HG03045 (cell line): ENCODE measurements around the gene TUBGCP2.

Experiments
- ATAC-seq: cut with Tn5 transposase; IDR thresholded peaks from one replicate; pipeline ENCODE4 v1.9.1; 2021; ENCODE audit warnings: mild to moderate bottlenecking, moderate library complexity; ENCODE audit not compliant: unreplicated experiment

TUBGCP2 gene

GRCh38 chr10:133308421-133309099, at the start of gene TUBGCP2, which contains the start of gene ZNF511:
TUBGCP2 (minus strand) TSS chr10:133308872; CDS start chr10:133302941, 5,931 bp downstream.
ZNF511 (plus strand) TSS chr10:133308914; CDS start chr10:133308944, 30 bp downstream.
- peak; percentile 81 for ATAC-seq

- peak; percentile 59 for ATAC-seq
Measured at GRCh38 chr10:133357285-133358161, 48.9 kb upstream of the TUBGCP2 start, which contains the start of gene FUOM. FUOM (minus strand) TSS chr10:133358019; CDS start chr10:133358007, 12 bp downstream.

- ATAC-seq = no peak
Measured at GRCh38 chr10:133356549-133357284, 48.0 kb upstream of the TUBGCP2 start.

GRCh38 chr10:133355991-133356390, 47.3 kb upstream of the TUBGCP2 start:
- ATAC-seq = no peak

GRCh38 chr10:133355266-133355665, 46.6 kb upstream of the TUBGCP2 start:
- ATAC-seq = no peak

- ATAC-seq = no peak
Measured at GRCh38 chr10:133354672-133355240, 46.1 kb upstream of the TUBGCP2 start.

GRCh38 chr10:133353988-133354605, 45.4 kb upstream of the TUBGCP2 start:
- no peak for ATAC-seq

GRCh38 chr10:133353202-133353959, 44.7 kb upstream of the TUBGCP2 start:
- ATAC-seq = no peak

GRCh38 chr10:133351408-133352318, 43.0 kb upstream of the TUBGCP2 start:
- ATAC-seq = no peak

- no peak for ATAC-seq
Measured at GRCh38 chr10:133350950-133351329, 42.3 kb upstream of the TUBGCP2 start.

GRCh38 chr10:133350283-133350949, 41.7 kb upstream of the TUBGCP2 start:
- no peak for ATAC-seq

GRCh38 chr10:133349577-133350011, 40.9 kb upstream of the TUBGCP2 start:
- ATAC-seq = no peak

GRCh38 chr10:133349160-133349568, 40.5 kb upstream of the TUBGCP2 start:
- ATAC-seq = no peak

GRCh38 chr10:133347710-133348517, 39.2 kb upstream of the TUBGCP2 start:
- ATAC-seq = no peak

GRCh38 chr10:133346413-133346812, 37.7 kb upstream of the TUBGCP2 start:
- ATAC-seq = no peak

- no peak for ATAC-seq
Measured at GRCh38 chr10:133344236-133344635, 35.6 kb upstream of the TUBGCP2 start.

- ATAC-seq = no peak
Measured at GRCh38 chr10:133343558-133343957, 34.9 kb upstream of the TUBGCP2 start.
